Naive thymus-derived CD8-positive, alpha-beta T cell (primary cell): ENCODE results near the gene SOX9. TPM values are rescaled to one million over a fixed set of nuclear protein-coding genes. Genes with fewer than 3 reads are reported as not detected.

Experiments
- ATAC-seq, 2 donors: fragments of 150-1000 bp; cut with Tn5 transposase in 1 of 2; sonication (Bioruptor Pico), chemical (Tn5 transposase) in 1 of 2; 1 replicate in 1 of 2; 2 replicates in 1 of 2; pipeline ENCODE4 v1.10.0; 2021; ENCODE audit warnings: mild to moderate bottlenecking in 2 of 2, moderate library complexity in 2 of 2
- POLR2A ChIA-PET: fragments of 350-600 bp; sonication (Branson Sonifier 250); formaldehyde crosslinking; loops from one replicate; lab custom pipeline; 2021; ENCODE audit warnings: antibody characterized with exemption; lab: Charles Lee
- DNase-seq, 10 donors: peaks; one replicate each; pipeline versions ENCODE4 v3.0.0 to v3.0.0-alpha.2; 2020 to 2022
- H3K27ac Mint-ChIP-seq, 10 donors: one replicate each; pipeline ENCODE4 v1.8.0; 2020 to 2022; ENCODE audit warnings: mild to moderate bottlenecking in 10 of 10, mixed read lengths in 10 of 10, moderate library complexity in 4 of 10, inconsistent platforms in 1 of 10
- H3K27me3 Mint-ChIP-seq, 5 donors: one replicate each; pipeline ENCODE4 v1.8.0; 2021 to 2022; ENCODE audit warnings: mixed read lengths in 5 of 5
- H3K36me3 Mint-ChIP-seq, 3 donors: one replicate each; pipeline ENCODE4 v1.8.0; 2020 to 2022; ENCODE audit warnings: mixed read lengths in 3 of 3, mild to moderate bottlenecking in 2 of 3, inconsistent platforms in 1 of 3
- H3K4me1 Mint-ChIP-seq, 4 donors: one replicate each; pipeline ENCODE4 v1.8.0; 2021 to 2022; ENCODE audit warnings: mixed read lengths in 4 of 4
- H3K4me3 Mint-ChIP-seq, 10 donors: one replicate each; pipeline ENCODE4 v1.8.0; 2020 to 2022; ENCODE audit warnings: mild to moderate bottlenecking in 10 of 10, mixed read lengths in 10 of 10, moderate library complexity in 6 of 10, inconsistent platforms in 1 of 10
- H3K9me3 Mint-ChIP-seq, 9 donors: one replicate each; pipeline ENCODE4 v1.8.0; 2020 to 2022; ENCODE audit warnings: mixed read lengths in 9 of 9, mild to moderate bottlenecking in 3 of 9, inconsistent platforms in 1 of 9, moderate library complexity in 1 of 9
- polyA plus RNA-seq, 3 donors: library from polyadenylated mRNA; unstranded; fragments of 300-500 nt; fragmentation: Illumina TruSeq; gene quantifications; one replicate each; pipeline ENCODE4 v1.2.3, GENCODE V29; 2021
- total RNA-seq, 8 experiments: library from RNA in 2 of 8; stranded (reverse) in 2 of 8; gene quantifications; one replicate each; pipeline ENCODE4 v1.2.3 and lab custom pipeline; 2021 to 2026

The SOX9 gene
- total and polyA plus RNA-seq, 5 experiments from 2014 or later, result not detected

DNA sequence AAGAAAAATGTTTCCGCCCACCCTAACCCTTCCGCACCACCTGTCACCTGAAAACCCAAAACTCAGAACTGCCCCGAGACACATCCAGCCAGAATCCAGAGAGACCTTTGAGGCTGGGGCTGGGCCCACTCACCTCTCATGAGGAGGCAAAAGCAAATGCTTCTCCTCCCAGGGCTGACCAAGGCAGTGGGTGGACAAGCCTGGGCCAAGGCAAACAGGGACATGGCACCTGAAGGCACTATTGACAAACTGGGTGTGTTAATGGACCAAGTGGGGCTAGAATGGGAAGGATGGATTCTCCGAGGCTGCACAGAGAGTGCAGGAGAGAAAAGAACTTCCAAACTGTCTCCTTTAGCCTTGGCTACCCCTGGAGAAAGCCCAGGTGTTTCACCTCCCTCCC, 54.4 kb downstream of the SOX9 start:
- no peak overlapping the region for H3K27ac Mint-ChIP-seq
- ATAC-seq, result no peak
- no peak for DNase-seq
- H3K9me3 Mint-ChIP-seq, result peaks cover 0 to 7% (median 0%) of the 10 kb centered on the region in 9 donors
- H3K27me3 Mint-ChIP-seq, result peaks cover 0 to 16% (median 9%) of the 10 kb centered on the region in 5 donors
- no peaks in the 10 kb centered on the region for H3K4me1 Mint-ChIP-seq
- H3K36me3 Mint-ChIP-seq, result no peaks in the 10 kb centered on the region
- POLR2A ChIA-PET, result no interaction called here
- H3K4me3 Mint-ChIP-seq, result no peak overlapping the region
